ENCODE data around the gene SLC20A1. TPM values are rescaled to one million over a fixed set of nuclear protein-coding genes. Genes with fewer than 3 reads are reported as not detected.

SLC20A1 gene
- total RNA-seq, 1 donor from 2014 or later = 15.7 TPM

DNA sequence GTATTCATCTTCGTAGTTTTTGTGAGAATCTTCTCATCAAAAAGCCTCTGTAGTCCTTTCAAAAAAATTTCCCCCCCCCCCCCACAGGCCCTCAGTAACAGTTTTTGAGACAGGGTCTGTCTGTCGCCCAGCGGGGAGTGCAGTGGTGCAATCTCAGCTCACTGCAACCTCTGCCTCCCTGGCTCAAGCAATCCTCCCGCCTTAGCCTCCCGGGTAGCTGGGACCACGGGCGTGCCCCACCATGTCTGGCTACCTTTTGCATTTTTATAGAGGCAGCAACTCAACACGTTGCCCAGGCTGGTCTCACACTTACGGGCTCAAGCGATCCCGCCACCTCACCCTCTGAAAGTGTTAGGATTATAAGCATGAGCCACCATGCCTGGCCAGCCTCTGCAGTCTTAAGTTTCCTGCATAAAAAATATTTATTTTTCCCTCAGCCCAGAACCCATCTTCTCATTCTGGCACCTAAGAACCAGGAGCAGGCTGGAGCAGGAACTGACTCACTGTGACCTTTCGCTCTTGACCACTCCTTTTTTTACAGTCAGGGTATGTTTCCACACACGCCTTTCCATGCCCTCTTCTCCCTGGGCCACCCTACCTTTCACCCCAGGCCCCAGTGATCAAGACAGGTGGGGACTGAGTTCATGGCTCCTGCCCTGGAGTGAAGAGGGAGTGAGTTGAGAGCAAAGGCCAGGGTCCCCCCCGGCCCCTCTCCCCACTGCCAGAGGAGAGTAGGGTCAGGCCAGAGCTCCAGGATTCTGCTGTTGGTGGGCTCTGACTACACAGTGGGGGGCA, 42.5 kb downstream of the SLC20A1 start:
- Histone ChIP-seq H3K4me3 (ENCODE audit: low read length in 3 of 3) (no peak overlapping the region), H3K9me3 (ENCODE audit: control insufficient read depth in 3 of 3, low read length in 3 of 3) (no peaks in the 10 kb centered on the region), H3K9ac (ENCODE audit: low read depth in 1 of 3, low read length in 3 of 3) (no peak overlapping the region), H3K4me1 (ENCODE audit: control insufficient read depth in 3 of 3, insufficient read depth in 3 of 3, low read length in 3 of 3) (peaks cover 2 to 20% (median 3%) of the 10 kb centered on the region in 3 donors), H3K27me3 (ENCODE audit: control insufficient read depth in 3 of 3, insufficient read depth in 3 of 3, low read length in 3 of 3) (no peaks in the 10 kb centered on the region), H3K36me3 (ENCODE audit: control insufficient read depth in 3 of 3, insufficient read depth in 3 of 3, low read length in 3 of 3) (no peaks in the 10 kb centered on the region), H3K27ac (ENCODE audit: low read depth, low read length) (no peak overlapping the region)

GRCh38 chr2:112690853-112691401, 45.2 kb downstream of the SLC20A1 start:
- Histone ChIP-seq H3K36me3 (ENCODE audit: control insufficient read depth in 3 of 3, insufficient read depth in 3 of 3, low read length in 3 of 3) (no peaks in the 10 kb centered on the region), H3K27ac (ENCODE audit: low read depth, low read length) (no peak overlapping the region), H3K27me3 (ENCODE audit: control insufficient read depth in 3 of 3, insufficient read depth in 3 of 3, low read length in 3 of 3) (no peaks in the 10 kb centered on the region), H3K4me1 (ENCODE audit: control insufficient read depth in 3 of 3, insufficient read depth in 3 of 3, low read length in 3 of 3) (peaks cover 0 to 20% (median 3%) of the 10 kb centered on the region in 3 donors), H3K9ac (ENCODE audit: low read depth in 1 of 3, low read length in 3 of 3) (peak overlapping the region in 1 of 3 donors; percentile 46), H3K9me3 (ENCODE audit: control insufficient read depth in 3 of 3, low read length in 3 of 3) (no peaks in the 10 kb centered on the region), H3K4me3 (ENCODE audit: low read length in 3 of 3) (peak overlapping the region in 2 of 3 donors; percentile 31 to 40)

GRCh38 chr2:112691881-112692281, 46.1 kb downstream of the SLC20A1 start:
- Histone ChIP-seq H3K27ac (ENCODE audit: low read depth, low read length) (no peak overlapping the region), H3K4me3 (ENCODE audit: low read length in 3 of 3) (no peak overlapping the region), H3K36me3 (ENCODE audit: control insufficient read depth in 3 of 3, insufficient read depth in 3 of 3, low read length in 3 of 3) (no peaks in the 10 kb centered on the region), H3K4me1 (ENCODE audit: control insufficient read depth in 3 of 3, insufficient read depth in 3 of 3, low read length in 3 of 3) (peaks cover 0 to 20% (median 3%) of the 10 kb centered on the region in 3 donors), H3K9ac (ENCODE audit: low read depth in 1 of 3, low read length in 3 of 3) (no peak overlapping the region), H3K9me3 (ENCODE audit: control insufficient read depth in 3 of 3, low read length in 3 of 3) (no peaks in the 10 kb centered on the region), H3K27me3 (ENCODE audit: control insufficient read depth in 3 of 3, insufficient read depth in 3 of 3, low read length in 3 of 3) (no peaks in the 10 kb centered on the region)

- Histone ChIP-seq H3K27ac (ENCODE audit: low read depth, low read length) (no peak overlapping the region), H3K4me1 (ENCODE audit: control insufficient read depth in 3 of 3, insufficient read depth in 3 of 3, low read length in 3 of 3) (peaks cover 0 to 20% (median 3%) of the 10 kb centered on the region in 3 donors), H3K36me3 (ENCODE audit: control insufficient read depth in 3 of 3, insufficient read depth in 3 of 3, low read length in 3 of 3) (no peaks in the 10 kb centered on the region), H3K9ac (ENCODE audit: low read depth in 1 of 3, low read length in 3 of 3) (peak overlapping the region in 1 of 3 donors; percentile 8), H3K27me3 (ENCODE audit: control insufficient read depth in 3 of 3, insufficient read depth in 3 of 3, low read length in 3 of 3) (no peaks in the 10 kb centered on the region), H3K4me3 (ENCODE audit: low read length in 3 of 3) (no peak overlapping the region), H3K9me3 (ENCODE audit: control insufficient read depth in 3 of 3, low read length in 3 of 3) (no peaks in the 10 kb centered on the region)
Measured at GRCh38 chr2:112692495-112692911, 46.8 kb downstream of the SLC20A1 start.

DNA sequence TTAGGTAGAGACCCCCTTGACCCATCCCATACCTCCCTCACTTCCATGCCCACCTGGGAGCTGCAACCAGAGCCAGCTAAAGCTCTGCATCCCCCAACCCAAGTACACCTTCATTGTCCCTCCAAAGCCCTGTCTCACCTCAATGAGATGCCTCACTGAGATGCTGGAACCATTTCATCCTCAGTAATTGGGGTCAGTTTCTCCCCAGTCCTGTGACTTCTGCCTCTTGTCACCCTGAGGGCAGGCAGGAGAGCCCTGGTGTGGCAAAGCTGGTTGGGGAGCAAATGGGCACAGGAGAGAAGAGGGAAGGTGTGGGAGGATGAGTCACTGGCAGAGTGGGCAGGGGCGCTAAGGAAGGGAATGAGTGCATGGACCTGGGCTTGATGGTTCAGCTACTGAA, 47.2 kb downstream of the SLC20A1 start:
- Histone ChIP-seq H3K36me3 (ENCODE audit: control insufficient read depth in 3 of 3, insufficient read depth in 3 of 3, low read length in 3 of 3) (no peaks in the 10 kb centered on the region), H3K9ac (ENCODE audit: low read depth in 1 of 3, low read length in 3 of 3) (no peak overlapping the region), H3K9me3 (ENCODE audit: control insufficient read depth in 3 of 3, low read length in 3 of 3) (no peaks in the 10 kb centered on the region), H3K4me1 (ENCODE audit: control insufficient read depth in 3 of 3, insufficient read depth in 3 of 3, low read length in 3 of 3) (peaks cover 0 to 20% (median 3%) of the 10 kb centered on the region in 3 donors), H3K4me3 (ENCODE audit: low read length in 3 of 3) (no peak overlapping the region), H3K27me3 (ENCODE audit: control insufficient read depth in 3 of 3, insufficient read depth in 3 of 3, low read length in 3 of 3) (no peaks in the 10 kb centered on the region), H3K27ac (ENCODE audit: low read depth, low read length) (no peak overlapping the region)

DNA sequence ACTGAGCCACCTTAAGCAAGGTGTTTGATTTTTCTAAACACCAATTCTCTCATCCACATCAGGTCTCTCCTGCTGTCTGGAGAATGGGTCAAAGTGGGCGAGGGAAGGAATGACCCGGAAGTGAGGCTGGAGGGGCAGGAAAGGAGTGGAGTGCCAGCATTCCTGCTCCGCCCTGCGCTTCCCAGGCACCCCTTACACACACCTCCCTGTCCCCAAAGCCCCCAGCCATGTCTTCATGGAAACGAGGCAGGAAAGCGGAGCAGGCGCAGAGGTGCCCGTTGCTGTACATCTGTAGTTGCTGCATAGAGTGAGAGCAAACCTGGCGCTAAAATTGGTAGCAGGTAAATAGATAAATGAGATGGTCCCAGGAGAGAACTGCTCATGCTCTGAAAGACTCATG, 47.9 kb downstream of the SLC20A1 start:
- Histone ChIP-seq H3K36me3 (ENCODE audit: control insufficient read depth in 3 of 3, insufficient read depth in 3 of 3, low read length in 3 of 3) (no peaks in the 10 kb centered on the region), H3K9ac (ENCODE audit: low read depth in 1 of 3, low read length in 3 of 3) (no peak overlapping the region), H3K9me3 (ENCODE audit: control insufficient read depth in 3 of 3, low read length in 3 of 3) (no peaks in the 10 kb centered on the region), H3K27ac (ENCODE audit: low read depth, low read length) (no peak overlapping the region), H3K27me3 (ENCODE audit: control insufficient read depth in 3 of 3, insufficient read depth in 3 of 3, low read length in 3 of 3) (no peaks in the 10 kb centered on the region), H3K4me3 (ENCODE audit: low read length in 3 of 3) (no peak overlapping the region), H3K4me1 (ENCODE audit: control insufficient read depth in 3 of 3, insufficient read depth in 3 of 3, low read length in 3 of 3) (peaks cover 0 to 20% (median 3%) of the 10 kb centered on the region in 3 donors)

GRCh38 chr2:112694182-112694581, 48.4 kb downstream of the SLC20A1 start:
- Histone ChIP-seq H3K4me3 (ENCODE audit: low read length in 3 of 3) (no peak overlapping the region), H3K36me3 (ENCODE audit: control insufficient read depth in 3 of 3, insufficient read depth in 3 of 3, low read length in 3 of 3) (no peaks in the 10 kb centered on the region), H3K4me1 (ENCODE audit: control insufficient read depth in 3 of 3, insufficient read depth in 3 of 3, low read length in 3 of 3) (peaks cover 0 to 20% (median 3%) of the 10 kb centered on the region in 3 donors), H3K27ac (ENCODE audit: low read depth, low read length) (no peak overlapping the region), H3K27me3 (ENCODE audit: control insufficient read depth in 3 of 3, insufficient read depth in 3 of 3, low read length in 3 of 3) (no peaks in the 10 kb centered on the region), H3K9ac (ENCODE audit: low read depth in 1 of 3, low read length in 3 of 3) (no peak overlapping the region), H3K9me3 (ENCODE audit: control insufficient read depth in 3 of 3, low read length in 3 of 3) (no peaks in the 10 kb centered on the region)

GRCh38 chr2:112698834-112699515, 53.2 kb downstream of the SLC20A1 start:
- no peaks in the 10 kb centered on the region for H3K9me3 ChIP-seq (ENCODE audit: control insufficient read depth in 3 of 3, low read length in 3 of 3)
- H3K27me3 ChIP-seq (ENCODE audit: control insufficient read depth in 3 of 3, insufficient read depth in 3 of 3, low read length in 3 of 3) = no peaks in the 10 kb centered on the region
- no peak overlapping the region for H3K4me3 ChIP-seq (ENCODE audit: low read length in 3 of 3)
- no peak overlapping the region for H3K27ac ChIP-seq (ENCODE audit: low read depth, low read length)
- no peak overlapping the region for H3K9ac ChIP-seq (ENCODE audit: low read depth in 1 of 3, low read length in 3 of 3)
- H3K4me1 ChIP-seq (ENCODE audit: control insufficient read depth in 3 of 3, insufficient read depth in 3 of 3, low read length in 3 of 3) = no peaks in the 10 kb centered on the region
- H3K36me3 ChIP-seq (ENCODE audit: control insufficient read depth in 3 of 3, insufficient read depth in 3 of 3, low read length in 3 of 3) = no peaks in the 10 kb centered on the region

DNA sequence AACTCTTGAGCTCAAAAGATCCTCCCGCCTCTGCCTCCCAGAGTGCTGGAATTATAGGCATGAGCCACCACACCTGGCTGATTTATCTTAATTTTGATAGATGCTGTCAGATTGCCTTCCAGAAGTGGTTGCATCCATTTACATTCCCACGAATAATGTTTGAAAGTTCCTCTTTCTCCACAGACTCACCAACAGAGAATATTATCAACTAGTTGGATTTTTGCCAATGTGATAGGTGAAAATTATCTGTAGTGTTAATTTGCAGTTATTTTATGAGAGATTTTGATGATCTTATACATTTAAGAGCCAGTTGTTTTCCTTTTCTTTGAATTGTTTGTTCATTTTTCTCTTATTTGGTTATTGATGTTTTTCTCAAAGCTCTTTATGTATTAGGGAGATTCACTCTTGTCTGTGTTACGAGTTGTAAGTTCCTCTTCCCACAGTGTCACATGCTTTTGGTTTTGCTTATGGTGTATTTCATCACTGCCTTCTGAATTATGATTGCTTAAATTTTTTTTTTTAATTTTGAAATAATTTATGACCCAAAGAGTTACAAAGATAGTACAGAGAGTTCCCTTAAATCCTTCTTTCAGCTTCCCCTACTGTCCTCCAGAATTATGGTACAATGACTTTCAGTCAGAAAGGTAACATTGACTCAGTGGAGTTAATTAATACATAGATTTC, 54.4 kb downstream of the SLC20A1 start:
- H3K4me1 ChIP-seq (ENCODE audit: control insufficient read depth in 3 of 3, insufficient read depth in 3 of 3, low read length in 3 of 3) = no peaks in the 10 kb centered on the region
- no peak overlapping the region for H3K4me3 ChIP-seq (ENCODE audit: low read length in 3 of 3)
- H3K9ac ChIP-seq (ENCODE audit: low read depth in 1 of 3, low read length in 3 of 3) = no peak overlapping the region
- H3K36me3 ChIP-seq (ENCODE audit: control insufficient read depth in 3 of 3, insufficient read depth in 3 of 3, low read length in 3 of 3) = no peaks in the 10 kb centered on the region
- no peaks in the 10 kb centered on the region for H3K9me3 ChIP-seq (ENCODE audit: control insufficient read depth in 3 of 3, low read length in 3 of 3)
- H3K27ac ChIP-seq (ENCODE audit: low read depth, low read length) = peak overlapping the region; percentile 30
- no peaks in the 10 kb centered on the region for H3K27me3 ChIP-seq (ENCODE audit: control insufficient read depth in 3 of 3, insufficient read depth in 3 of 3, low read length in 3 of 3)

Measured in skeletal muscle tissue (tissue), 4 donors.